ENCODE results near the gene MAGEA10. TPM values are rescaled to one million over a fixed set of nuclear protein-coding genes. Genes with fewer than 3 reads are reported as not detected.
"Not testable (repeated sequence)": the region's sequence is repeated elsewhere in the genome, so short reads cannot be mapped to it uniquely, and the experiment has no call there.

The MAGEA10 gene
- total RNA-seq (not detected), total RNA-seq (0 to 0.07 (median 0) reads per million in 172 experiments)
- not detected for polyA plus RNA-seq (2013, experiment 1 of 2)
- not detected for polyA plus RNA-seq (2013, experiment 2 of 2)

DNA sequence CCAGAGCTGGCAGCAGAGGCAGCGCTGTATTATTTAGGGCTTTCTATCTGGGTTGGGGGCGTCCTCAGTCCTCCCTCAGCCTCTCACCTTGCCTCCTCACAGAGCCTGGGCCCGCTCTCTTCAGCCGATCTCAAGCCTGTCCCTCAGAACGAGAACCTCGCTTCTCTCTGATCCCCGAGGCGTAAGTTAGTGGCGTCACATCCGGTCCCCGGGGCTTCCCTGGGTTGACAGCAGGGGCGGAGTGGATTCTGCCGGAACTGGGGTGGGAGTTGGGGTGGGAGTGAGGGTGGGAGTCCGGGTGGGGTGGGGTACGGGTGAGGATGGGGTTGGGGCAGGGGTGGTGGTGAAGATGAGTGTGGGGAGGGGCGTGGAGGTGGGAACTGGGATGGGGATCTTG lies at the start of gene MAGEA10:
MAGEA10 (minus strand) TSS at position 190 of the 397 bp plus-strand sequence. CDS start 2,957 bp downstream, outside the sequence.
- no peaks in the 10 kb centered on the region for H3K36me3 Mint-ChIP-seq (ENCODE audit: low read depth)
- Histone ChIP-seq H3K4me3 (ENCODE audit: low read length) (no peak within 1 kb of the TSS), H3K27ac (ENCODE audit: low read depth in 1 of 2, low read length in 2 of 2) (no peak within 1 kb of the TSS), H3K9me3 (ENCODE audit: control insufficient read depth in 1 of 2, insufficient read depth in 1 of 2, low read length in 2 of 2) (no peaks in the 10 kb centered on the region), H3K36me3 (ENCODE audit: insufficient read depth, low read length) (no peaks in the 10 kb centered on the region), H3K4me1 (ENCODE audit: insufficient read depth, low read length) (no peaks in the 10 kb centered on the region), H3K27me3 (ENCODE audit: control insufficient read depth in 1 of 2, insufficient read depth in 2 of 2, low read length in 2 of 2) (no peaks in the 10 kb centered on the region)
- ChIA-PET CTCF (no interaction called here), POLR2A (no interaction called here)
- H3K27me3 Mint-ChIP-seq, result no peaks in the 10 kb centered on the region
- H3K4me3 Mint-ChIP-seq, result no peak within 1 kb of the TSS
- no peak for DNase-seq
- H3K4me1 Mint-ChIP-seq (ENCODE audit: low read depth), result no peaks in the 10 kb centered on the region
- TF ChIP-seq, protein P1, sequence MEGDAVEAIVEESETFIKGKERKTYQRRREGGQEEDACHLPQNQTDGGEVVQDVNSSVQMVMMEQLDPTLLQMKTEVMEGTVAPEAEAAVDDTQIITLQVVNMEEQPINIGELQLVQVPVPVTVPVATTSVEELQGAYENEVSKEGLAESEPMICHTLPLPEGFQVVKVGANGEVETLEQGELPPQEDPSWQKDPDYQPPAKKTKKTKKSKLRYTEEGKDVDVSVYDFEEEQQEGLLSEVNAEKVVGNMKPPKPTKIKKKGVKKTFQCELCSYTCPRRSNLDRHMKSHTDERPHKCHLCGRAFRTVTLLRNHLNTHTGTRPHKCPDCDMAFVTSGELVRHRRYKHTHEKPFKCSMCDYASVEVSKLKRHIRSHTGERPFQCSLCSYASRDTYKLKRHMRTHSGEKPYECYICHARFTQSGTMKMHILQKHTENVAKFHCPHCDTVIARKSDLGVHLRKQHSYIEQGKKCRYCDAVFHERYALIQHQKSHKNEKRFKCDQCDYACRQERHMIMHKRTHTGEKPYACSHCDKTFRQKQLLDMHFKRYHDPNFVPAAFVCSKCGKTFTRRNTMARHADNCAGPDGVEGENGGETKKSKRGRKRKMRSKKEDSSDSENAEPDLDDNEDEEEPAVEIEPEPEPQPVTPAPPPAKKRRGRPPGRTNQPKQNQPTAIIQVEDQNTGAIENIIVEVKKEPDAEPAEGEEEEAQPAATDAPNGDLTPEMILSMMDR (IDR thresholded peaks at IDR 0.05), result no peak
- no peak for ATAC-seq (ENCODE audit: poor library complexity)
- intact Hi-C loops (cut with DNase I, micrococcal nuclease), result no loop called here
- H3K9me3 Mint-ChIP-seq, result no peaks in the 10 kb centered on the region
- no peak within 1 kb of the TSS for H3K27ac Mint-ChIP-seq

DNA sequence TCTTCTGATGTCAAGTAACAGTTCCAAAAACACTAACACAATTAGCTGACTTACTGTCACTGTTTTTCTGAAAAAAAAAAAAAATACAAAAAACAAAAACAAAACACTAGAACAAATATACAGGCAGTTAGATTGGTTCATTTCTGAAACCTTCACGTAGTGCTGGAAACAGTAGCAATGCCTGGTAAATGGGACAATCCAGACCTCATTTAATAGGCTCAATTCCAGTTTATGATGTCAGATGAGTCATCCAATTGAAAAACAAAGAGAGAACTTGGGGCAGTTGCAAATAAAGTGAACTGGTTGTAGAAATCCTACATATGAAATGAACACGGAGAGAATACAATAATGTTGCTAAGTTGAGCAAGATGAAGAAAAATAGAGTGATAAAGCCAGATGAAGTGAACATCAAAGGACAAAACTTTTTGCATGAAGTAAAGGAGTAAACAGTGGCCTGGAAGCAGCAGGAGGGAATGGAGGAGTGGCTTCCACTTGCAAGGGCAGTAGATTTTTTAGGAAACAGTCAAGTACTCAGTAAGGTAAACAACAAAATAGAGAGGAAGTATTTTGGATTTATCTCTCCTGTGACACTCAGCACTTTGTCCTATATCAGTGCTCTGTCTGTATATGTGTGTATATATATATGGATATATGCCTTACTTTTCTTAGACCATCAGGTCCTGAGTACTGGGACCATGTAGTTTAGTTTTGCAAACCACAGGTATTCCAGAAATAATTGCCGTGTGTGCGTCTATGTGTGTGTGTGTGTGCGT lies 39.3 kb upstream of the MAGEA10 start:
- no peaks in the 10 kb centered on the region for H3K36me3 Mint-ChIP-seq (ENCODE audit: low read depth)
- no peak overlapping the region for H3K27ac Mint-ChIP-seq
- Histone ChIP-seq H3K9me3 (ENCODE audit: control insufficient read depth in 1 of 2, insufficient read depth in 1 of 2, low read length in 2 of 2) (no peaks in the 10 kb centered on the region), H3K36me3 (ENCODE audit: insufficient read depth, low read length) (no peaks in the 10 kb centered on the region), H3K4me3 (ENCODE audit: low read length) (no peak overlapping the region), H3K27me3 (ENCODE audit: control insufficient read depth in 1 of 2, insufficient read depth in 2 of 2, low read length in 2 of 2) (no peaks in the 10 kb centered on the region), H3K27ac (ENCODE audit: low read depth in 1 of 2, low read length in 2 of 2) (no peak overlapping the region), H3K4me1 (ENCODE audit: insufficient read depth, low read length) (no peaks in the 10 kb centered on the region)
- DNase-seq (no peak), ATAC-seq (ENCODE audit: poor library complexity) (no peak)
- intact Hi-C loops (cut with DNase I, micrococcal nuclease), result no loop called here
- POLR2A ChIA-PET, result no interaction called here
- H3K27me3 Mint-ChIP-seq, result no peaks in the 10 kb centered on the region
- H3K4me3 Mint-ChIP-seq, result no peak overlapping the region
- CTCF ChIA-PET, result no interaction called here
- TF ChIP-seq, protein P1 (IDR thresholded peaks at IDR 0.05), result no peak
- H3K9me3 Mint-ChIP-seq, result no peaks in the 10 kb centered on the region
- no peaks in the 10 kb centered on the region for H3K4me1 Mint-ChIP-seq (ENCODE audit: low read depth)

DNA sequence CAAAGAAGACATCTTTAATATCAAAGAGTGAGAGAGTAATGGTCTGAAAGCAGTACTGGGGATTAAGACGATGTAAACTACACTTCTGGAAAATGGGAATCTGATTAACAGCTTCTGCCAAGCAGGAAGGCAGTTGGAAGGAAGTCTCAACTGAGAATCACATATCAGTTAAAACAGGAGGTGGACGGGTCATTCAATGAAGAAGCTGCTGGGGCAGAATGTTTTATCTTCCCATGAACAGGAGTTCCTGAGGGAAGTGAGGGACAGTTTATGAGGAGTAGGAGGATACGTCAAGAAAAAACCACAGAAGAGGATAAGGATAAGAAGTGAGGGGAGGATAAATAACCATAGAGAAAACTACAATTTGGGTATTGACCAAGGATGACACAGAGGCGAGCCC lies 38.7 kb upstream of the MAGEA10 start:
- Histone ChIP-seq H3K4me3 (ENCODE audit: low read length) (no peak overlapping the region), H3K4me1 (ENCODE audit: insufficient read depth, low read length) (no peaks in the 10 kb centered on the region), H3K9me3 (ENCODE audit: control insufficient read depth in 1 of 2, insufficient read depth in 1 of 2, low read length in 2 of 2) (no peaks in the 10 kb centered on the region), H3K27ac (ENCODE audit: low read depth in 1 of 2, low read length in 2 of 2) (no peak overlapping the region), H3K36me3 (ENCODE audit: insufficient read depth, low read length) (no peaks in the 10 kb centered on the region), H3K27me3 (ENCODE audit: control insufficient read depth in 1 of 2, insufficient read depth in 2 of 2, low read length in 2 of 2) (no peaks in the 10 kb centered on the region)
- TF ChIP-seq, protein P1 (IDR thresholded peaks at IDR 0.05), result no peak
- ATAC-seq (ENCODE audit: poor library complexity) (no peak), DNase-seq (no peak)
- no peaks in the 10 kb centered on the region for H3K36me3 Mint-ChIP-seq (ENCODE audit: low read depth)
- H3K27me3 Mint-ChIP-seq, result no peaks in the 10 kb centered on the region
- no peaks in the 10 kb centered on the region for H3K9me3 Mint-ChIP-seq
- CTCF ChIA-PET, result no interaction called here
- POLR2A ChIA-PET, result no interaction called here
- no peaks in the 10 kb centered on the region for H3K4me1 Mint-ChIP-seq (ENCODE audit: low read depth)
- intact Hi-C loops (cut with DNase I, micrococcal nuclease), result no loop called here
- no peak overlapping the region for H3K27ac Mint-ChIP-seq
- H3K4me3 Mint-ChIP-seq, result no peak overlapping the region

DNA sequence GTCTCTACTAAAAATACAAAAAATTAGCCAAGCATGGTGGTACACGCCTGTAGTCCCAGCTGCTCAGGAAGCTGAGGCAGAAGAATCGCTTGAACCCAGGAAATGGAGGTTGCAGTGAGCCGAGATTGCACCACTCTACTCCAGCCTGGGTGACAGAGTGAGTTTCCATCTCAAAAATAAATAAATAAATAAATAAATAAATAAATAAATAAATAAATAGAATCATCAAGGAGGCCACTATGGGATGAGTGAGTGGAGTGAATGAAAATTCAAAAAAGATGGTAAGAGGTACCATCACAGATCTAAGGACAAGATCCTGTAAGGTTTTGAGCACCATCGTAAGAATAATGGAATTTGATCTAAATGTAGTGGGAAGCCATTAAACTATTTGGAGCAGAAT lies 37.5 kb upstream of the MAGEA10 start:
- H3K36me3 ChIP-seq (ENCODE audit: insufficient read depth, low read length); H3K4me1 Mint-ChIP-seq (ENCODE audit: low read depth); H3K4me1 ChIP-seq (ENCODE audit: insufficient read depth, low read length); DNase-seq; H3K27me3 ChIP-seq (ENCODE audit: control insufficient read depth in 1 of 2, insufficient read depth in 2 of 2, low read length in 2 of 2); H3K4me3 Mint-ChIP-seq; ATAC-seq (ENCODE audit: poor library complexity); H3K9me3 Mint-ChIP-seq; H3K9me3 ChIP-seq (ENCODE audit: control insufficient read depth in 1 of 2, insufficient read depth in 1 of 2, low read length in 2 of 2); CTCF ChIA-PET; H3K36me3 Mint-ChIP-seq (ENCODE audit: low read depth); H3K27me3 Mint-ChIP-seq; intact Hi-C loops (cut with DNase I, micrococcal nuclease); H3K4me3 ChIP-seq (ENCODE audit: low read length); POLR2A ChIA-PET; H3K27ac ChIP-seq (ENCODE audit: low read depth in 1 of 2, low read length in 2 of 2); H3K27ac Mint-ChIP-seq: not testable (repeated sequence)

DNA sequence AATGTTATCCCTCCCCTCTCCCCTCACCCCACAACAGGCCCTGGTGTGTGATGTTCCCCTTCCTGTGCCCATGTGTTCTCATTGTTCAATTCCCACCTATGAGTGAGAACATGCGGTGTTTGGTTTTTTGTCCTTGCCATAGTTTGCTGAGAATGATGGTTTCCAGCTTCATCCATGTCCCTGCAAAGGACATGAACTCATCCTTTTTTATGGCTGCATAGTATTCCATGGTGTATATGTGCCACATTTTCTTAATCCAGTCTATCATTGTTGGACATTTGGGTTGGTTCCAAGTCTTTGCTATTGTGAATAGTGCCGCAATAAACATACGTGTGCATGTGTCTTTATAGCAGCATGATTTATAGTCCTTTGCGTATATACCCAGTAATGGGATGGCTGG lies 35.5 kb upstream of the MAGEA10 start:
- CTCF ChIA-PET; H3K4me1 Mint-ChIP-seq (ENCODE audit: low read depth); POLR2A ChIA-PET; H3K36me3 ChIP-seq (ENCODE audit: insufficient read depth, low read length); H3K9me3 Mint-ChIP-seq; H3K27ac Mint-ChIP-seq; H3K27me3 Mint-ChIP-seq; DNase-seq; H3K4me3 ChIP-seq (ENCODE audit: low read length); H3K36me3 Mint-ChIP-seq (ENCODE audit: low read depth); H3K27ac ChIP-seq (ENCODE audit: low read depth in 1 of 2, low read length in 2 of 2); H3K4me1 ChIP-seq (ENCODE audit: insufficient read depth, low read length); H3K4me3 Mint-ChIP-seq; H3K27me3 ChIP-seq (ENCODE audit: control insufficient read depth in 1 of 2, insufficient read depth in 2 of 2, low read length in 2 of 2); ATAC-seq (ENCODE audit: poor library complexity); H3K9me3 ChIP-seq (ENCODE audit: control insufficient read depth in 1 of 2, insufficient read depth in 1 of 2, low read length in 2 of 2); intact Hi-C loops (cut with DNase I, micrococcal nuclease): not testable (repeated sequence)

Measured in CD4-positive, alpha-beta T cell (primary cell).